Heart left ventricle (tissue), 16 donors: Measurements from ENCODE around the gene CAMTA1. TPM values are rescaled to one million over a fixed set of nuclear protein-coding genes. Genes with fewer than 3 reads are reported as not detected.

Experiments
- ATAC-seq, 4 donors: fragments of 200-7000 bp; cut with Tn5 transposase; one replicate each; pipeline ENCODE4 v1.9.1; 2020 to 2022; ENCODE audit warnings: moderate library complexity in 4 of 4, mild to moderate bottlenecking in 3 of 4, moderate number of reproducible peaks in 1 of 4
- DNase-seq, 5 donors: peaks; one replicate each; pipeline ENCODE4 v3.0.0-alpha.2; 2020
- H3K27ac ChIP-seq, 12 donors: fragments of 200-600 bp; sonication (generic) in 4 of 12; one replicate each; pipeline versions ENCODE4 v1.5.0 to v1.8.0; 2016 to 2022; ENCODE audit warnings: mild to moderate bottlenecking in 2 of 12
- H3K27me3 ChIP-seq, 9 donors: fragments of 200-600 bp; sonication (generic) in 2 of 9; one replicate each; pipeline versions ENCODE4 v1.5.1 to v1.8.0; 2016 to 2022; ENCODE audit warnings: mild to moderate bottlenecking in 3 of 9
- H3K36me3 ChIP-seq, 9 donors: fragments of 200-600 bp; sonication (generic) in 2 of 9; one replicate each; pipeline versions ENCODE4 v1.5.0 to v1.8.0; 2018 to 2022; ENCODE audit warnings: mild to moderate bottlenecking in 2 of 9
- H3K4me1 ChIP-seq, 12 donors: fragments of 200-600 bp; sonication (generic) in 4 of 12; one replicate each; pipeline versions ENCODE4 v1.5.0 to v1.8.0; 2016 to 2022; ENCODE audit warnings: mild to moderate bottlenecking in 3 of 12
- H3K4me3 ChIP-seq, 12 donors: fragments of 200-600 bp; sonication (generic) in 4 of 12; one replicate each; pipeline versions ENCODE4 v1.5.0 to v1.8.0; 2017 to 2022; ENCODE audit warnings: mild to moderate bottlenecking in 9 of 12, moderate library complexity in 4 of 12
- H3K9me3 ChIP-seq, 12 donors: fragments of 200-600 bp; sonication (generic) in 4 of 12; one replicate each; pipeline versions ENCODE4 v1.5.0 to v1.8.0; 2016 to 2022; ENCODE audit warnings: mild to moderate bottlenecking in 1 of 12
- POLR2A ChIP-seq, 2 donors: fragments of 450-650 bp; IDR thresholded peaks; one replicate each; pipeline ENCODE4 v1.6.1; 2017; ENCODE audit warnings: antibody characterized with exemption in 2 of 2, mild to moderate bottlenecking in 2 of 2, moderate library complexity in 2 of 2
- WGBS, 4 donors: extraction: QIAGEN DNeasy Blood & Tissue Kit in 2 of 4; methylation state at CpG; one replicate each; pipeline versions ENCODE4 v1.1.5 to v1.1.7; 2013 to 2018; 5-methylcytosine and 5-hydroxymethylcytosine counted together
- intact Hi-C, 10 donors: fragments of 100-400 bp; cut with DNase I; formaldehyde crosslinking; loops; one replicate each; pipeline versions ENCODE4 v1.11.1 to v1.14.2; 2022
- polyA plus RNA-seq, 2 donors: library from polyadenylated mRNA; stranded (reverse); fragments of 200-250 nt; gene quantifications; one replicate each; pipeline ENCODE4 v1.2.3, GENCODE V29; 2013
- total RNA-seq, 9 donors: library from RNA; depleted of rRNA in 2 of 9; stranded (reverse); fragments of >200 nt in 2 of 9; fragmentation: NEBNext Ultra II Directional in 3 of 9; extraction: Animal tissue kit (Norgen Biotek cat#: 25700) in 3 of 9; gene quantifications; one replicate each; pipeline versions ENCODE4 v1.1.0 to v1.2.4, GENCODE V29; 2016 to 2023
- TF ChIP-seq, protein P1 (sequence below), 12 donors: fragments of 200-600 bp; sonication (generic) in 4 of 12; IDR thresholded peaks; one replicate each; pipeline versions ENCODE4 v1.5.0 to v1.8.0; 2018 to 2022; ENCODE audit warnings: antibody characterized with exemption in 12 of 12, mild to moderate bottlenecking in 5 of 12
- donor health status: ischemic (EF 13 %, LVEDD 7.1; RV severe dilation, severe dysfunction).
- donor health status: healthy with polysubstance abuse.
- donor health status: DM: no; HTN: yes; CAD: no.
- donor health status: DM: no; HTN: no; CAD: no.
- donor health status: ischemic (EF 25% LVEDD 6.9; RV normal size, moderate dysfunction).
- donor health status: ischemic (EF 25% LVEDD 5.7; RV mildly dilated, moderate dysfunction).
- donor health status: healthy.
- donor health status: DM: yes; HTN: yes; CAD: no.
- donor health status: ischemic (EF 35%, LVEDD 5.7; RV mildly dilated, moderate dysfunction).
- donor health status: nonischemic (EF 11% LVEDD 7.7; RV severe dilation, severe dysfunction).
- donor health status: DM: yes; HTN: yes; CAD: no.
- donor health status: PGD.
- donor health status: ischemic (EF 29% LVEDD 5.4; RV normal size, mild dysfunction).
- donor health status: nonischemic (EF 23%, LVEDD 6.1; RV moderate dilation, normal function).

The CAMTA1 gene
- total and polyA plus RNA-seq, 11 donors: 114 to 303 (median 137) TPM

DNA sequence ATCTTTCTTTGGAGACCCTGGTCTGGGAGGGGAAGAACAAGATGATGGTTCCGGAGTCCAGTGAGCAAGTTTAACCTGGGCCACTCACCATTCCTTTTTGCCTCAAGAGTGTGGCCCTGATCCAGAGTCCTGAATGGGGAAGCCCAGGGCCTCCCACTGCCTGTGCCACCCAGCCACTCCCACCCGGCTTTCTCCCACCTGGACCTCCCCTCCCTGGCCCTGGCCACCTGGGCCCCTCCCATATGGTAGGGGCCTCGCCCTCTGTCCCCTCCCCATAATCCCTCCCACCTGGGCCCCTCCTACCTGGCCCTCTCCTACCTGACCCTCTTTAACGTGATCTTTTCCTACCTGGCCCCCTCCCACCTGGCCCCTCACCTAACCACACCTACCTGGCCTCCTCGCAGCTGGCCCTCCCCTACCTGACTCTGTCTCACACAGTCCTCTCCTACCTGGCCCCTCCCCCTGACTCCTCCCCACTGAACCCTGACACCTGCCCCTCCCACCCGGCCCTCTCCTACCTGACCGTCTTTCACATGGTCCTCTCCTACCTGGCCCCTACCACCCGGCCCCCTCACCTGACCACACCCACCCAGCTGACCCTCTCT lies 765.1 kb downstream of the CAMTA1 start:
- H3K4me3 ChIP-seq: no peak overlapping the region
- TF ChIP-seq POLR2A (IDR thresholded peaks at IDR 0.05): no peak
- TF ChIP-seq, protein P1, sequence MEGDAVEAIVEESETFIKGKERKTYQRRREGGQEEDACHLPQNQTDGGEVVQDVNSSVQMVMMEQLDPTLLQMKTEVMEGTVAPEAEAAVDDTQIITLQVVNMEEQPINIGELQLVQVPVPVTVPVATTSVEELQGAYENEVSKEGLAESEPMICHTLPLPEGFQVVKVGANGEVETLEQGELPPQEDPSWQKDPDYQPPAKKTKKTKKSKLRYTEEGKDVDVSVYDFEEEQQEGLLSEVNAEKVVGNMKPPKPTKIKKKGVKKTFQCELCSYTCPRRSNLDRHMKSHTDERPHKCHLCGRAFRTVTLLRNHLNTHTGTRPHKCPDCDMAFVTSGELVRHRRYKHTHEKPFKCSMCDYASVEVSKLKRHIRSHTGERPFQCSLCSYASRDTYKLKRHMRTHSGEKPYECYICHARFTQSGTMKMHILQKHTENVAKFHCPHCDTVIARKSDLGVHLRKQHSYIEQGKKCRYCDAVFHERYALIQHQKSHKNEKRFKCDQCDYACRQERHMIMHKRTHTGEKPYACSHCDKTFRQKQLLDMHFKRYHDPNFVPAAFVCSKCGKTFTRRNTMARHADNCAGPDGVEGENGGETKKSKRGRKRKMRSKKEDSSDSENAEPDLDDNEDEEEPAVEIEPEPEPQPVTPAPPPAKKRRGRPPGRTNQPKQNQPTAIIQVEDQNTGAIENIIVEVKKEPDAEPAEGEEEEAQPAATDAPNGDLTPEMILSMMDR (IDR thresholded peaks at IDR 0.05): no peak
- intact Hi-C loops: loop anchor here in 1 of 10 donors (10.0 kb wide), 1 partner anchor 94 kb away; no protein-coding TSS in a partner anchor
- H3K4me1 ChIP-seq: peaks cover 3 to 50% (median 14%) of the 10 kb centered on the region in 12 donors
- H3K27ac ChIP-seq: no peak overlapping the region
- H3K27me3 ChIP-seq: no peaks in the 10 kb centered on the region
- DNase-seq: peak in 2 of 5 donors; percentile 15 to 23
- WGBS, 4 donors: 71 to 84% (median 82%) methylated on average over 8 of the region's 8 CpGs
- ATAC-seq: no peak
- no peaks in the 10 kb centered on the region for H3K36me3 ChIP-seq
- H3K9me3 ChIP-seq: peaks cover 0 to 10% (median 0%) of the 10 kb centered on the region in 12 donors

DNA sequence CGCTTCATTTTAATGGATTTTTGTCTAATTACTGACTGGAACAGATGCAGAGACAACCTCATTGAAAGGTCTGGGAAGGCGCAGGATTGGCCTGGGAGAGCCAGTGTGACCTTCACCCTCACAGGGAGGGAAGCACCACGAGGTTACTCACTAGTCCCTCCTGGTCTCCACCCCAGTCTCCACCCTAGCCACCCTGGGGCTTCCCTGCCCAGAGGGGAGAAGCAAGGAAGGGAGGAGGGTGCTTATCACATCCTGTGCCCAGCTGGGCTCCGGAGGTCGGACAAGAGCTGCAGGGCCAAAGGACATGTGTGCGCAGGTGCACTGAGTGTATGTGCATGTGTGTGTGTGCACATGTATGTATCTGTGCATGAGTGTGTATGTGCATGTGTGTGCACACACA lies 765.7 kb downstream of the CAMTA1 start:
- peak in 2 of 5 donors; percentile 11 to 22 for DNase-seq
- Histone ChIP-seq H3K9me3 (peaks cover 0 to 10% (median 0%) of the 10 kb centered on the region in 12 donors), H3K4me1 (peaks cover 3 to 52% (median 14%) of the 10 kb centered on the region in 12 donors), H3K4me3 (no peak overlapping the region), H3K36me3 (no peaks in the 10 kb centered on the region), H3K27ac (no peak overlapping the region), H3K27me3 (no peaks in the 10 kb centered on the region)
- no peak for ATAC-seq
- WGBS, 4 donors: 61 to 73% (median 67%) methylated on average over 6 of the region's 6 CpGs
- intact Hi-C loops: loop anchor here in 1 of 10 donors (10.0 kb wide), 1 partner anchor 94 kb away; no protein-coding TSS in a partner anchor
- TF ChIP-seq, protein P1 (IDR thresholded peaks at IDR 0.05): no peak
- no peak for TF ChIP-seq POLR2A (IDR thresholded peaks at IDR 0.05)

DNA sequence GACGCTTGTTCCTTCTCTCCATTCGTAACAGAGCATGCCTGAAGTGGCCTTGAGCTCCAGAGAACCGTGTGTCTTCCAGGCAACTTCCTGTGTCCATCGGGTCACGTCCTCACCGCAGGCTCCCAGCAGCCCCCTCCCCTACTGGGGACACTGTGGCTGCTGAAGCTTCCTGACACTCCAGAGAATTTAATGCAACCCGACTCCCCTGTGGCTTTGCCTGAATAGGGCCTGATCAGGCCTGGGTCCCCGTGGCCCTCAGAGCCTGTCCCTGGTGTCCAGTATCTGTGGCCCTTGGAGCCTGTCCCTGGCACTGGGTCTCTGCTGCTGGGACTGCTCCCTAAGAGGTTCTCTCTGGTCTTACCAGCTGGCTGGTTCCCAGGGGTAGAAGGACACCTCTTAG lies 766.2 kb downstream of the CAMTA1 start:
- Histone ChIP-seq H3K9me3 (peaks cover 0 to 10% (median 0%) of the 10 kb centered on the region in 12 donors), H3K27ac (no peak overlapping the region), H3K4me1 (peaks cover 3 to 52% (median 14%) of the 10 kb centered on the region in 12 donors), H3K36me3 (no peaks in the 10 kb centered on the region), H3K27me3 (no peaks in the 10 kb centered on the region), H3K4me3 (no peak overlapping the region)
- ATAC-seq (no peak), DNase-seq (peak in 2 of 5 donors; percentile 18 to 30)
- WGBS, 4 donors: 50 to 66% (median 60%) methylated on average over 5 to 8 of the region's 8 CpGs
- intact Hi-C loops: loop anchor here in 1 of 10 donors (10.0 kb wide), 1 partner anchor 93 kb away; no protein-coding TSS in a partner anchor
- TF ChIP-seq, protein P1 (IDR thresholded peaks at IDR 0.05): no peak
- no peak for TF ChIP-seq POLR2A (IDR thresholded peaks at IDR 0.05)

GRCh38 chr1:7552402-7552801 lies 767.1 kb downstream of the CAMTA1 start:
- no peak for TF ChIP-seq POLR2A (IDR thresholded peaks at IDR 0.05)
- TF ChIP-seq, protein P1 (IDR thresholded peaks at IDR 0.05): no peak
- Histone ChIP-seq H3K27me3 (no peaks in the 10 kb centered on the region), H3K9me3 (peaks cover 0 to 10% (median 0%) of the 10 kb centered on the region in 12 donors), H3K4me3 (peak overlapping the region in 1 of 12 donors; percentile 9), H3K4me1 (peaks cover 3 to 53% (median 14%) of the 10 kb centered on the region in 12 donors), H3K27ac (peak overlapping the region in 2 of 12 donors; percentile 23 to 48), H3K36me3 (no peaks in the 10 kb centered on the region)
- ATAC-seq (peak in 3 of 4 donors; percentile 56 to 74 (median 67)), DNase-seq (peak in 3 of 5 donors; percentile 46 to 64 (median 54))
- intact Hi-C loops: loop anchor here in 1 of 10 donors (10.0 kb wide), 1 partner anchor 92 kb away; no protein-coding TSS in a partner anchor
- 53 to 76% (median 61%) methylated on average over 5 to 9 of the region's 9 CpGs for WGBS, 4 donors
